Epithelial cell of umbilical artery (primary cell): Measurements from ENCODE around the gene COMT. TPM values are rescaled to one million over a fixed set of nuclear protein-coding genes. Genes with fewer than 3 reads are reported as not detected.

Experiments
- total RNA-seq: library from RNA; depleted of rRNA; stranded (reverse); fragments of >200 nt; gene quantifications from 2 replicates; pipeline ENCODE4 v1.2.3, GENCODE V29; 2014

The COMT gene
- 242 and 256 TPM in 2 replicates for total RNA-seq

GRCh38 chr22:19941365-19942082, at the start of gene COMT, which contains the start of gene TXNRD2:
TSS of gene COMT (plus strand) at chr22:19941772. CDS start at chr22:19962527, 20,755 bp downstream.
TSS of gene TXNRD2 (minus strand) at chr22:19941818. CDS start at chr22:19941803, 15 bp downstream.

GRCh38 chr22:20016734-20017621, 75.4 kb downstream of the COMT start, which contains the start of gene ARVCF:
TSS of gene ARVCF (minus strand) at chr22:20016823. CDS start at chr22:19990794, 26,029 bp downstream.

Other genes starting within 250 kb of the COMT start
- gene SEPTIN5, start 227.3 kb upstream of the COMT start, total RNA-seq = 16.6 and 17.0 TPM in 2 replicates
- gene GP1BB, start 218.2 kb upstream of the COMT start, total RNA-seq = 1.6 TPM in 1 of 2 replicates, not detected in the other
- 1.5 and 4.2 TPM in 2 replicates for gene TBX1, start 181.0 kb upstream of the COMT start, total RNA-seq
- gene GNB1L, start 86.9 kb upstream of the COMT start, total RNA-seq = 7.8 and 10.6 TPM in 2 replicates
- 9.4 and 12.0 TPM in 2 replicates for gene RTL10, start 86.9 kb upstream of the COMT start, total RNA-seq
- gene TXNRD2, start within 50 bp of the COMT start, total RNA-seq = 220 and 237 TPM in 2 replicates
- 59.1 and 103 TPM in 2 replicates for gene ARVCF, start 75.1 kb downstream of the COMT start, total RNA-seq
- gene TANGO2, start 79.3 kb downstream of the COMT start, total RNA-seq = 43.2 and 54.6 TPM in 2 replicates
- 24.8 and 26.0 TPM in 2 replicates for gene DGCR8, start 138.5 kb downstream of the COMT start, total RNA-seq
- gene RANBP1, start 174.3 kb downstream of the COMT start, total RNA-seq = 276 and 841 TPM in 2 replicates
- gene TRMT2A, start 175.5 kb downstream of the COMT start, total RNA-seq = 42.2 and 45.1 TPM in 2 replicates
- gene ZDHHC8, start 190.0 kb downstream of the COMT start, total RNA-seq = 5.5 and 6.2 TPM in 2 replicates
- gene CCDC188, start 209.3 kb downstream of the COMT start, total RNA-seq = 0.97 and 3.3 TPM in 2 replicates